B cell (primary cell): ENCODE data around the gene RMND1. TPM values are rescaled to one million over a fixed set of nuclear protein-coding genes. Genes with fewer than 3 reads are reported as not detected.
A peak's percentile ranks its signal among the peaks of the same experiment; 100 is the strongest.

Source experiments
- ATAC-seq: fragments of 200-7000 bp; cut with Tn5 transposase; one replicate; pipeline ENCODE4 v1.10.0; 2021; ENCODE audit warnings: low read depth, mild to moderate bottlenecking, moderate number of reproducible peaks, moderate library complexity
- CTCF ChIA-PET: fragments of 350-600 bp; sonication (Branson Sonifier 250); formaldehyde crosslinking; loops from one replicate; lab custom pipeline; 2021; ENCODE audit warnings: antibody characterized with exemption, inconsistent platforms; lab: Charles Lee
- POLR2A ChIA-PET: fragments of 350-600 bp; sonication (Branson Sonifier 250); formaldehyde crosslinking; loops from one replicate; lab custom pipeline; 2021; ENCODE audit warnings: antibody characterized with exemption; lab: Charles Lee
- DNase-seq: peaks from one replicate; pipeline ENCODE4 v3.0.0; 2013
- H2AFZ ChIP-seq: 2 replicates; pipeline ENCODE4 v1.6.1; 2012; ENCODE audit warnings: mild to moderate bottlenecking, low read depth, low read length; ENCODE audit not compliant: insufficient read depth, poor library complexity, severe bottlenecking
- H3K27ac ChIP-seq, 2 donors: 1 replicate in 1 of 2; 2 replicates in 1 of 2; pipeline ENCODE4 v1.5.1; 2012 to 2013; ENCODE audit warnings: low read length in 2 of 2, mild to moderate bottlenecking in 2 of 2, moderate library complexity in 1 of 2
- H3K27me3 ChIP-seq, 4 experiments: fragments of 200-600 bp in 1 of 4; sonication (generic) in 1 of 4; replicated peaks in 1 of 4; 1 replicate in 2 of 4; 2 replicates in 2 of 4; pipeline versions ENCODE4 v1.6.1 to v1.7.0; 2013 to 2016; ENCODE audit warnings: low read length in 3 of 4, mild to moderate bottlenecking in 2 of 4, mixed read lengths in 1 of 4, moderate library complexity in 1 of 4; ENCODE audit not compliant: insufficient read depth in 4 of 4, control insufficient read depth in 3 of 4; ENCODE audit errors: control extremely low read depth in 1 of 4
- H3K36me3 ChIP-seq, 2 experiments: replicated peaks in 1 of 2; 1 replicate in 1 of 2; 2 replicates in 1 of 2; pipeline versions ENCODE4 v1.6.1 to v1.7.1; 2013; ENCODE audit warnings: low read length in 1 of 2; ENCODE audit not compliant: insufficient read depth in 2 of 2, control insufficient read depth in 1 of 2; ENCODE audit errors: control extremely low read depth in 1 of 2, extremely low read depth in 1 of 2
- H3K4me1 ChIP-seq, 2 donors: fragments of 200-600 bp in 1 of 2; sonication (generic) in 1 of 2; 1 replicate in 1 of 2; 2 replicates in 1 of 2; pipeline versions ENCODE4 v1.5.1 to v1.6.1; 2013 to 2017; ENCODE audit warnings: low read length in 2 of 2; ENCODE audit not compliant: control insufficient read depth in 2 of 2, insufficient read depth in 2 of 2
- H3K4me2 ChIP-seq: replicated peaks from 2 replicates; pipeline ENCODE3; 2012; ENCODE audit warnings: mild to moderate bottlenecking, low read depth, low read length; ENCODE audit not compliant: poor library complexity, severe bottlenecking
- H3K4me3 ChIP-seq, 5 experiments: fragments of 200-600 bp in 1 of 5; sonication (generic) in 1 of 5; 1 replicate in 3 of 5; 2 replicates in 2 of 5; pipeline versions ENCODE4 v1.5.1 to v1.7.0; 2011 to 2016; ENCODE audit warnings: low read length in 4 of 5, mild to moderate bottlenecking in 4 of 5, low read depth in 2 of 5, control low read depth in 1 of 5, moderate library complexity in 1 of 5; ENCODE audit not compliant: insufficient read depth in 1 of 5; ENCODE audit errors: control extremely low read depth in 1 of 5, extremely low read depth in 1 of 5
- H3K79me2 ChIP-seq: fragments of 200-600 bp; sonication (generic); one replicate; pipeline ENCODE4 v1.6.0; 2016; ENCODE audit warnings: low read length; ENCODE audit not compliant: control insufficient read depth, insufficient read depth
- H3K9ac ChIP-seq: fragments of 200-600 bp; sonication (generic); 2 replicates; pipeline ENCODE4 v1.6.1; 2017; ENCODE audit warnings: mild to moderate bottlenecking, low read length, moderate library complexity
- H3K9me3 ChIP-seq, 3 donors: one replicate each; pipeline versions ENCODE4 v1.6.1 to v1.7.1; 2013; ENCODE audit warnings: low read length in 2 of 3; ENCODE audit not compliant: control insufficient read depth in 2 of 3, insufficient read depth in 1 of 3; ENCODE audit errors: control extremely low read depth in 1 of 3
- H4K20me1 ChIP-seq: 2 replicates; pipeline ENCODE4 v1.6.0; 2012; ENCODE audit warnings: mild to moderate bottlenecking, low read length; ENCODE audit not compliant: insufficient read depth, control insufficient read depth, poor library complexity, severe bottlenecking
- H3K27ac Mint-ChIP-seq: one replicate; pipeline ENCODE4 v1.8.0; 2021; ENCODE audit warnings: mixed read lengths
- H3K27me3 Mint-ChIP-seq: one replicate; pipeline ENCODE4 v1.8.0; 2021; ENCODE audit warnings: mixed read lengths
- H3K4me1 Mint-ChIP-seq: one replicate; pipeline ENCODE4 v1.8.0; 2021; ENCODE audit warnings: mixed read lengths
- H3K4me3 Mint-ChIP-seq: one replicate; pipeline ENCODE4 v1.8.0; 2021; ENCODE audit warnings: mixed read lengths
- H3K9me3 Mint-ChIP-seq: one replicate; pipeline ENCODE4 v1.8.0; 2022; ENCODE audit warnings: mixed read lengths; ENCODE audit not compliant: insufficient read depth
- CTCF ChIP-seq: fragments of 200-600 bp; IDR thresholded peaks from one replicate; pipeline ENCODE4 v1.8.0; 2022; ENCODE audit warnings: antibody characterized with exemption, mild to moderate bottlenecking
- EZH2 ChIP-seq: IDR thresholded peaks from 2 replicates; pipeline ENCODE4 v1.6.1; 2012; ENCODE audit warnings: borderline replicate concordance, low read depth, mild to moderate bottlenecking, moderate library complexity, low read length; ENCODE audit not compliant: insufficient read depth, poor library complexity, severe bottlenecking
- WGBS: methylation state at CpG from one replicate; pipeline ENCODE4 v1.1.5; 2013; ENCODE audit warnings: missing lambda C conversion rate; ENCODE audit not compliant: insufficient coverage; 5-methylcytosine and 5-hydroxymethylcytosine counted together
- intact Hi-C: fragments of 100-400 bp; cut with micrococcal nuclease; formaldehyde crosslinking; loops from one replicate; pipeline ENCODE4 v1.10.0; 2022
- polyA plus RNA-seq: library from polyadenylated mRNA; depleted of rRNA; stranded (reverse); fragments of >200 nt; gene quantifications from 2 replicates; pipeline ENCODE4 v1.2.3, GENCODE V29; 2012
- total RNA-seq, 2 donors: library from RNA; stranded (reverse); fragments of 120-200 nt in 1 of 2; gene quantifications; 1 replicate in 1 of 2; 2 replicates in 1 of 2; pipeline versions ENCODE4 v1.2.3 to v1.2.4, GENCODE V29; 2013 to 2022

RMND1 gene
- total and polyA plus RNA-seq, 2 donors (not counting 1 experiment from before 2014, with no cell fraction given): 4.3 to 15.7 TPM

GRCh38 chr6:151400473-151400872, 51.5 kb downstream of the RMND1 start:
- Mint-ChIP-seq H3K27ac (peak overlapping the region; percentile 56), H3K4me1 (peaks cover 41% of the 10 kb centered on the region), H3K4me3 (no peak overlapping the region), H3K27me3 (no peaks in the 10 kb centered on the region), H3K9me3 (no peaks in the 10 kb centered on the region)
- Histone ChIP-seq H3K27ac (no peak overlapping the region), H3K9me3 (no peaks in the 10 kb centered on the region), H2AFZ (no peak overlapping the region), H3K36me3 (peaks cover 4 to 33% of the 10 kb centered on the region in 2 experiments), H3K4me1 (peaks cover 10 to 20% of the 10 kb centered on the region in 2 donors), H3K4me2 (no peak overlapping the region), H3K79me2 (peaks cover 85% of the 10 kb centered on the region), H3K9ac (no peak overlapping the region), H3K4me3 (no peak overlapping the region), H4K20me1 (peaks cover 82% of the 10 kb centered on the region), H3K27me3 (no peaks in the 10 kb centered on the region)
- ChIA-PET POLR2A (no interaction called here), CTCF (no interaction called here)
- WGBS: no CpG with 5 or more reads among the region's 6 CpGs
- DNase-seq (no peak), ATAC-seq (no peak)
- intact Hi-C loops: no loop called here
- TF ChIP-seq CTCF (no peak), EZH2 (no peak)

GRCh38 chr6:151399679-151400078, 52.2 kb downstream of the RMND1 start:
- intact Hi-C loops: loop anchor here (10.0 kb wide), 1 partner anchor 1395 kb away; no protein-coding TSS in a partner anchor
- peaks cover 93% of the 10 kb centered on the region for H3K79me2 ChIP-seq

More at GRCh38 chr6:151399679-151400078, 52.2 kb downstream of the RMND1 start:
- peaks cover 47% of the 10 kb centered on the region for H3K4me1 Mint-ChIP-seq
- Histone ChIP-seq H3K4me2 (no peak overlapping the region), H3K9ac (no peak overlapping the region), H3K27me3 (no peaks in the 10 kb centered on the region), H3K36me3 (peaks cover 4 to 28% of the 10 kb centered on the region in 2 experiments), H3K4me3 (no peak overlapping the region), H3K9me3 (no peaks in the 10 kb centered on the region), H2AFZ (no peak overlapping the region), H3K27ac (no peak overlapping the region), H4K20me1 (peaks cover 90% of the 10 kb centered on the region), H3K4me1 (peaks cover 13 to 21% of the 10 kb centered on the region in 2 donors)
- ChIA-PET CTCF (no interaction called here), POLR2A (no interaction called here)
- H3K4me3 Mint-ChIP-seq: no peak overlapping the region
- no peak for ATAC-seq
- no peaks in the 10 kb centered on the region for H3K9me3 Mint-ChIP-seq
- no peak overlapping the region for H3K27ac Mint-ChIP-seq
- H3K27me3 Mint-ChIP-seq: no peaks in the 10 kb centered on the region
- 90% methylated on average over 2 of the region's 3 CpGs for WGBS
- TF ChIP-seq CTCF (no peak), EZH2 (no peak)
- DNase-seq: no peak
